H1 (cell line): ENCODE measurements around the gene POLR3H. TPM values are rescaled to one million over a fixed set of nuclear protein-coding genes. Genes with fewer than 3 reads are reported as not detected.

Source experiments
- CTCF ChIA-PET: fragments of 300-600 bp; sonication (Branson Sonifier 250); formaldehyde crosslinking; loops from one replicate; lab custom pipeline; 2021; ENCODE audit not compliant: partially characterized antibody; lab: Charles Lee
- POLR2A ChIA-PET: fragments of 300-600 bp; sonication (Branson Sonifier 250); formaldehyde crosslinking; loops from one replicate; lab custom pipeline; 2021; ENCODE audit warnings: inconsistent platforms; ENCODE audit not compliant: partially characterized antibody; lab: Charles Lee
- DNase-seq, 2 experiments: peaks; one replicate each; pipeline versions ENCODE4 v3.0.0 to v3.0.0-alpha.2; 2010 to 2022; ENCODE audit warnings: low spot score in 2 of 2, low read depth in 1 of 2, mixed read lengths in 1 of 2
- FAIRE-seq: peaks from 2 replicates; lab custom pipeline; 2011; peaks lifted over from hg19 to GRCh38; lab: Jason Lieb, UNC
- H2AFZ ChIP-seq: 2 replicates; pipeline ENCODE4 v1.8.1; 2012; ENCODE audit warnings: low read length, inconsistent platforms
- H2AK5ac ChIP-seq: 2 replicates; pipeline ENCODE4 v1.6.1; 2013; ENCODE audit warnings: low read depth, low read length
- H2BK120ac ChIP-seq: replicated peaks from 2 replicates; pipeline ENCODE3; 2013; ENCODE audit warnings: low read depth, low read length, inconsistent platforms
- H2BK12ac ChIP-seq: 2 replicates; pipeline ENCODE4 v1.6.1; 2013; ENCODE audit warnings: low read depth, low read length
- H2BK15ac ChIP-seq: 2 replicates; pipeline ENCODE4 v1.6.1; 2013; ENCODE audit warnings: low read length
- H2BK20ac ChIP-seq: 2 replicates; pipeline ENCODE4 v1.6.1; 2013; ENCODE audit warnings: low read length
- H2BK5ac ChIP-seq: 2 replicates; pipeline ENCODE4 v1.6.1; 2013; ENCODE audit warnings: low read depth, low read length
- H3K14ac ChIP-seq: 2 replicates; pipeline ENCODE4 v1.6.1; 2013; ENCODE audit warnings: inconsistent platforms; ENCODE audit not compliant: insufficient read length
- H3K18ac ChIP-seq: 2 replicates; pipeline ENCODE4 v1.6.1; 2013; ENCODE audit warnings: low read length; ENCODE audit errors: extremely low read depth
- H3K23ac ChIP-seq: 2 replicates; pipeline ENCODE4 v1.6.1; 2013; ENCODE audit warnings: inconsistent platforms; ENCODE audit not compliant: insufficient read length
- H3K23me2 ChIP-seq: 2 replicates; pipeline ENCODE4 v1.6.1; 2013; ENCODE audit warnings: low read depth, low read length
- H3K27ac ChIP-seq: 2 replicates; pipeline ENCODE4 v1.6.1; 2011; ENCODE audit warnings: low read depth, low read length, inconsistent platforms
- H3K27me3 ChIP-seq, 4 experiments: replicated peaks in 1 of 4; 1 replicate in 1 of 4; 2 replicates in 3 of 4; pipeline versions ENCODE4 v1.6.1 to v1.8.1; 2011 to 2013; ENCODE audit warnings: low read length in 3 of 4, mild to moderate bottlenecking in 3 of 4, inconsistent platforms in 2 of 4, mixed read lengths in 2 of 4, moderate library complexity in 1 of 4; ENCODE audit not compliant: control insufficient read depth in 3 of 4, insufficient read depth in 3 of 4; ENCODE audit errors: extremely low read depth in 1 of 4
- H3K36me3 ChIP-seq, 4 experiments: 2 replicates each; pipeline versions ENCODE4 v1.6.1 to v1.8.1; 2011 to 2013; ENCODE audit warnings: mild to moderate bottlenecking in 4 of 4, low read length in 3 of 4, moderate library complexity in 2 of 4, control low read depth in 1 of 4, inconsistent platforms in 1 of 4; ENCODE audit not compliant: insufficient read depth in 4 of 4, control insufficient read depth in 2 of 4
- H3K4ac ChIP-seq: replicated peaks from 2 replicates; pipeline ENCODE3; 2013; ENCODE audit warnings: low read length, low read depth, mixed read lengths, inconsistent platforms; ENCODE audit not compliant: insufficient read length
- H3K4me1 ChIP-seq, 4 experiments: replicated peaks in 1 of 4; 1 replicate in 1 of 4; 2 replicates in 3 of 4; pipeline versions ENCODE4 v1.6.1 to v1.8.1; 2011 to 2013; ENCODE audit warnings: low read length in 3 of 4, inconsistent platforms in 2 of 4, mixed read lengths in 1 of 4; ENCODE audit not compliant: insufficient read depth in 4 of 4, control insufficient read depth in 3 of 4
- H3K4me2 ChIP-seq, 2 experiments: 2 replicates each; pipeline versions ENCODE4 v1.6.1 to v1.8.1; 2011 to 2013; ENCODE audit warnings: low read depth in 2 of 2, low read length in 2 of 2, control low read depth in 1 of 2, inconsistent platforms in 1 of 2, mild to moderate bottlenecking in 1 of 2; ENCODE audit not compliant: insufficient read depth in 1 of 2
- H3K4me3 ChIP-seq, 4 experiments: fragments of 200-600, 300-600 bp in 1 of 4; sonication (generic), shearing (Covaris generic), sonication (Bioruptor Twin) in 1 of 4; 2 replicates each; pipeline versions ENCODE4 v1.5.1 to v1.8.1; 2011 to 2016; ENCODE audit warnings: low read length in 4 of 4, low read depth in 3 of 4, control low read depth in 2 of 4, inconsistent platforms in 2 of 4, mild to moderate bottlenecking in 2 of 4, mixed read lengths in 1 of 4, moderate library complexity in 1 of 4; ENCODE audit not compliant: insufficient read depth in 2 of 4; ENCODE audit errors: extremely low read depth in 1 of 4
- H3K56ac ChIP-seq: replicated peaks from 2 replicates; pipeline ENCODE3; 2013; ENCODE audit warnings: low read depth, mild to moderate bottlenecking, mixed read lengths, low read length, inconsistent platforms; ENCODE audit not compliant: insufficient read length
- H3K79me1 ChIP-seq: 2 replicates; pipeline ENCODE4 v1.6.1; 2013; ENCODE audit warnings: low read depth, low read length, control low read depth
- H3K79me2 ChIP-seq, 2 experiments: 2 replicates each; pipeline versions ENCODE4 v1.6.1 to v1.8.1; 2012 to 2013; ENCODE audit warnings: low read length in 2 of 2, mild to moderate bottlenecking in 2 of 2, inconsistent platforms in 1 of 2; ENCODE audit not compliant: insufficient read depth in 2 of 2, control insufficient read depth in 1 of 2
- H3K9ac ChIP-seq, 4 experiments: replicated peaks in 1 of 4; 1 replicate in 1 of 4; 2 replicates in 3 of 4; pipeline versions ENCODE4 v1.6.1 to v1.8.1; 2011 to 2013; ENCODE audit warnings: low read depth in 3 of 4, low read length in 3 of 4, control low read depth in 2 of 4, mild to moderate bottlenecking in 2 of 4, moderate library complexity in 2 of 4, inconsistent platforms in 1 of 4; ENCODE audit errors: extremely low read depth in 1 of 4
- H3K9me3 ChIP-seq, 2 experiments: 2 replicates each; pipeline versions ENCODE4 v1.6.1 to v1.8.1; 2012 to 2013; ENCODE audit warnings: mild to moderate bottlenecking in 2 of 2, moderate library complexity in 2 of 2, control low read depth in 1 of 2, inconsistent platforms in 1 of 2, low read depth in 1 of 2, low read length in 1 of 2, mixed read lengths in 1 of 2; ENCODE audit not compliant: insufficient read depth in 2 of 2
- H4K20me1 ChIP-seq, 2 experiments: replicated peaks in 1 of 2; 2 replicates each; pipeline versions ENCODE3 to v1.8.1; 2011 to 2013; ENCODE audit warnings: inconsistent platforms in 2 of 2, low read length in 2 of 2, mild to moderate bottlenecking in 1 of 2; ENCODE audit not compliant: insufficient read depth in 2 of 2, control insufficient read depth in 1 of 2
- H4K5ac ChIP-seq: 2 replicates; pipeline ENCODE4 v1.6.1; 2013; ENCODE audit warnings: low read length, low read depth, mixed read lengths, inconsistent platforms; ENCODE audit not compliant: insufficient read length
- H4K8ac ChIP-seq: 2 replicates; pipeline ENCODE4 v1.8.0; 2013; ENCODE audit warnings: mild to moderate bottlenecking, moderate library complexity, low read length, inconsistent platforms; ENCODE audit not compliant: insufficient read depth; ENCODE audit errors: extremely low read depth
- H4K91ac ChIP-seq: replicated peaks from 2 replicates; pipeline ENCODE3; 2013; ENCODE audit warnings: low read length, mixed read lengths, inconsistent platforms; ENCODE audit not compliant: insufficient read length
- NANOG ChIP-seq: IDR thresholded peaks from 2 replicates; pipeline ENCODE4 v1.6.1; 2011; ENCODE audit warnings: low read length, low read depth, mild to moderate bottlenecking, inconsistent platforms; ENCODE audit not compliant: insufficient read depth, poor library complexity, severe bottlenecking
- WGBS, 2 experiments: shearing (Covaris generic) in 1 of 2; methylation state at CpG; one replicate each; pipeline versions ENCODE4 v1.1.6 to v1.1.7; 2013 to 2015; ENCODE audit warnings: low lambda C conversion rate in 2 of 2, mixed read lengths in 2 of 2, inconsistent platforms in 1 of 2, low coverage in 1 of 2, missing lambda C conversion rate in 1 of 2; ENCODE audit not compliant: insufficient replicate concordance in 2 of 2, insufficient coverage in 1 of 2, insufficient read length in 1 of 2; ENCODE audit errors: extremely low coverage in 1 of 2, missing lambda C conversion rate in 1 of 2; 5-methylcytosine and 5-hydroxymethylcytosine counted together
- polyA plus RNA-seq, 7 experiments: library from polyadenylated mRNA; depleted of rRNA in 3 of 7; stranded (reverse) in 5 of 7; unstranded in 2 of 7; fragments of >200 nt in 5 of 7; fragments of 200-250 nt in 2 of 7; gene quantifications; 1 replicate in 5 of 7; 2 replicates in 1 of 7; 4 replicates in 1 of 7; pipeline versions ENCODE4 v1.2.1 to v1.2.3, GENCODE V29; 2011 to 2013; ENCODE audit warnings: missing spikeins in 2 of 7, mixed read lengths in 2 of 7
- total RNA-seq: library from RNA; stranded (reverse); fragmentation: NEBNext Ultra II Directional; extraction: Animal tissue kit (Norgen Biotek cat#: 25700); gene quantifications from 2 replicates; pipeline ENCODE4 v1.2.1, GENCODE V29; 2021

POLR3H gene
- total and polyA plus RNA-seq, 2 of the 8 experiments (the other 6 are each of a cell fraction or from before 2014, with no cell fraction given) = 29.7 to 39.2 TPM

GRCh38 chr22:41504397-41504796, 39.9 kb downstream of the POLR3H start:
- Histone ChIP-seq H3K9me3 (no peaks in the 10 kb centered on the region), H3K14ac (no peak overlapping the region), H2AK5ac (no peak overlapping the region), H3K27me3 (no peaks in the 10 kb centered on the region), H3K23me2 (no peaks in the 10 kb centered on the region), H2AFZ (no peak overlapping the region), H3K4me2 (no peak overlapping the region), H2BK15ac (no peak overlapping the region), H4K8ac (no peak overlapping the region; the same call in 1 of the 2 replicates), H3K23ac (no peak overlapping the region), H2BK12ac (no peak overlapping the region), H2BK5ac (no peak overlapping the region), H2BK120ac (no peak overlapping the region), H4K5ac (no peak overlapping the region), H4K20me1 (peaks cover 2 to 8% of the 10 kb centered on the region in 2 experiments), H3K56ac (no peak overlapping the region), H3K18ac (no peak overlapping the region), H3K4me1 (no peaks in the 10 kb centered on the region), H3K36me3 (peaks cover 0 to 16% (median 4%) of the 10 kb centered on the region in 4 experiments; a peak in 5 of 8 replicates), H3K27ac (no peak overlapping the region), H4K91ac (no peak overlapping the region), H3K4ac (no peak overlapping the region), H3K9ac (no peak overlapping the region), H3K4me3 (no peak overlapping the region), H2BK20ac (no peak overlapping the region), H3K79me1 (no peaks in the 10 kb centered on the region; the same call in none of the 2 replicates), H3K79me2 (peaks cover 0 to 5% of the 10 kb centered on the region in 2 experiments; a peak in 1 of 4 replicates)
- FAIRE-seq (no peak), DNase-seq (no peak)
- CTCF ChIA-PET = interaction anchor here (1.2 to 17.6 kb wide), 3 partner anchors 10 to 42 kb away, joined by 4 to 218 read pairs (median 5); no protein-coding TSS in a partner anchor
- POLR2A ChIA-PET = interaction anchor here (1.1 to 3.7 kb wide), 2 partner anchors 58 to 124 kb away, joined by 4 to 16 read pairs; partner anchors contain the start of gene TOB2
- 93% methylated on average over 7 of the region's 7 CpGs; no CpG with 5 or more reads in 1 of the 2 experiments for WGBS, 2 experiments
- TF ChIP-seq NANOG = no peak
